Measurements from ENCODE around the gene PRR5L. TPM values are rescaled to one million over a fixed set of nuclear protein-coding genes. Genes with fewer than 3 reads are reported as not detected.

Gene PRR5L
- total RNA-seq, 1 donor = 0.54 TPM

DNA sequence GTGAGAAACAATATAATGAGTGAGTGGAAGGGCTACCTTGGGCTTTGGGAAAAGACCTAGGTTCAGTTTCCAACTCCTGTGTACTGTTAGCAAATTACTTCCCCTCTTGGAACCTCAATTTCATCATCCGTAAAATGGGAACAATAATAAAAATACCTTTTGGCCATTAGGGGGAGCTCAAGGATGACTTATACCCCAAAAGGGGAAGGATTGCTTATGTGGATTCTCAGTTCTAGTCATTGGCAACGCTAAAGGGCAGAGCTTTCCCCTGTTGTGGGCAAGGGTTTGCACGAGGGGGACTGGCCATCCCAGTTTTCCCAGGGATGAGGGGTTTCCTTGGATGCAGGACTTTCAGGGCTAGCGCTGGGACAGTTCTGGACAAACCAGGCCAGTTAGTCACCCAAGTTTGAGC lies 3.8 kb upstream of the PRR5L start:
- TF ChIP-seq, protein P1, sequence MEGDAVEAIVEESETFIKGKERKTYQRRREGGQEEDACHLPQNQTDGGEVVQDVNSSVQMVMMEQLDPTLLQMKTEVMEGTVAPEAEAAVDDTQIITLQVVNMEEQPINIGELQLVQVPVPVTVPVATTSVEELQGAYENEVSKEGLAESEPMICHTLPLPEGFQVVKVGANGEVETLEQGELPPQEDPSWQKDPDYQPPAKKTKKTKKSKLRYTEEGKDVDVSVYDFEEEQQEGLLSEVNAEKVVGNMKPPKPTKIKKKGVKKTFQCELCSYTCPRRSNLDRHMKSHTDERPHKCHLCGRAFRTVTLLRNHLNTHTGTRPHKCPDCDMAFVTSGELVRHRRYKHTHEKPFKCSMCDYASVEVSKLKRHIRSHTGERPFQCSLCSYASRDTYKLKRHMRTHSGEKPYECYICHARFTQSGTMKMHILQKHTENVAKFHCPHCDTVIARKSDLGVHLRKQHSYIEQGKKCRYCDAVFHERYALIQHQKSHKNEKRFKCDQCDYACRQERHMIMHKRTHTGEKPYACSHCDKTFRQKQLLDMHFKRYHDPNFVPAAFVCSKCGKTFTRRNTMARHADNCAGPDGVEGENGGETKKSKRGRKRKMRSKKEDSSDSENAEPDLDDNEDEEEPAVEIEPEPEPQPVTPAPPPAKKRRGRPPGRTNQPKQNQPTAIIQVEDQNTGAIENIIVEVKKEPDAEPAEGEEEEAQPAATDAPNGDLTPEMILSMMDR (IDR thresholded peaks at IDR 0.05; ENCODE audit: insufficient read depth, low read length) = peak; percentile 23
- no peak overlapping the region for H3K4me3 ChIP-seq (ENCODE audit: low read depth, low read length)
- peak; percentile 48 for DNase-seq (ENCODE audit: low read depth)

DNA sequence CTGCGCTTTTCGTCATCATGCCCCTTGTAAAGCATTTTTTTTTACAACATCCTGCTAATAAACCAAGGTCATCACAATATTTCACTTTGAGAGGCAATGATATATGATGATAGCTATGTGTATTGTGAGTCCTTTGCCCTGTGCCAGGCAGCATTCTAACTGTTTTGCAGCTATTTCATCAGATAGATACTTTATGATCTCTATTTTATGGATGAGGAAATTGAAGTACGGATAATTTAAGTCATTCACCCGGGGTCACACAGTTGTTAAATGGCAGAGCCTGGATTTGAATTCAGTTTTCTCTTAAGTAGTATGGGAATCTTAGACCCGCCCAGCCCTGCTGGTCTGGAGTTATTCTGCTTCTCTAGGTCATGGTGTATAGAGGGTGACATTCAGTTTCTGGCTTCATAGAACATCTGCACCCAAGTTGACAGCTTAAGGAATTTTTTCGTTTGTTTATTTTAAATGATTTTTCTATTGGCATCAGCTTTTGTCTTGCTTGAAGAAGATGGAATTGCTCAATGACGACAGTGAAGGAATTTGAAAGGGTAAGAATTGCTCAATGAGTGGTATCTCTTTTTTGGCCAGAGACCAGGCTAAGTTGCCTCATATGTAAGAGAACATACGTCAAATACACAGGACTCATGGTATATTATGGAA lies 926 bp downstream of the PRR5L start:
- peak; percentile 65 for DNase-seq (ENCODE audit: low read depth)
- no peak overlapping the region for H3K4me3 ChIP-seq (ENCODE audit: low read depth, low read length)

DNA sequence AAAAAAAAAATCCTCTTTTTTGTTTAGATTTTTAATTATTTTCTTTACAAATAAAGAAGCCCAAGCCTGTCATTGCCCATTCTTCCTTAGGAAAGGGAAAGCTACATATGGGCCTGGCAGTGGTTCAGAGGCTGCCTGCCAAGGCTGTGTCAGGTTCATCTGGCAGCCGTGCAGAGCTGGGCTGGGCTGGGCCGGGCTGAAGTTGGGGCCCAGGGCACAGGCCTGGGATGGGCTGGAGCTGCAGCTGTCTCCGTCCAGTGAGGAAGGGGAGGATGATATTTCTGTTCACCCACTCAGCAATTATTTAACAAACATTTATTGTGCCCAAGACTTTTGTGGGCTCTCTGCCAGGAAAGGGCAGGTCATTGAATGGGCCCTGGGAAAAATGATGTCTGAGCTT lies 4.6 kb downstream of the PRR5L start:
- TF ChIP-seq, protein P1 (IDR thresholded peaks at IDR 0.05; ENCODE audit: insufficient read depth, low read length) = no peak
- peak; percentile 74 for DNase-seq (ENCODE audit: low read depth)
- H3K4me3 ChIP-seq (ENCODE audit: low read depth, low read length) = no peak overlapping the region

More for the DNA sequence above, 926 bp downstream of the PRR5L start:
- TF ChIP-seq, protein P1 (IDR thresholded peaks at IDR 0.05; ENCODE audit: insufficient read depth, low read length) = no peak

DNA sequence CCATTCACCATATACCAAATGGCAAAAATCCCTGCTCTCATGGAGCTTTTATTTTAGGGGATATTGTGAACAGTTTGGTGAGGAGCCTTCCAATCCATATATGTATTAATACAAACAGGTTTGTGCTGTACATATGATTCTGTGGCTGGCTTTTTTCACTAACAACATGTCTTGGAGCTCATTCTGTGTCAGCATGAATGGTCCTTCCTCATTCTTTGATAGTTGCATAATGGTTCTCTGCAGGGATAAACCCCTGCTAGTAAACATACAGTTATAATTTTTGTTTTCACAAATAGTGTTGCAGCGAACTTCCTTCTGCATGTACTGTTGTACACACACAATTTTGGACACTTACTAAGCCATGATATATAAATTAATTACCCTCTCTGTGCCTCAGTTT lies 8.3 kb downstream of the PRR5L start:
- TF ChIP-seq, protein P1 (IDR thresholded peaks at IDR 0.05; ENCODE audit: insufficient read depth, low read length) = no peak
- DNase-seq (ENCODE audit: low read depth) = no peak
- no peak overlapping the region for H3K4me3 ChIP-seq (ENCODE audit: low read depth, low read length)

DNA sequence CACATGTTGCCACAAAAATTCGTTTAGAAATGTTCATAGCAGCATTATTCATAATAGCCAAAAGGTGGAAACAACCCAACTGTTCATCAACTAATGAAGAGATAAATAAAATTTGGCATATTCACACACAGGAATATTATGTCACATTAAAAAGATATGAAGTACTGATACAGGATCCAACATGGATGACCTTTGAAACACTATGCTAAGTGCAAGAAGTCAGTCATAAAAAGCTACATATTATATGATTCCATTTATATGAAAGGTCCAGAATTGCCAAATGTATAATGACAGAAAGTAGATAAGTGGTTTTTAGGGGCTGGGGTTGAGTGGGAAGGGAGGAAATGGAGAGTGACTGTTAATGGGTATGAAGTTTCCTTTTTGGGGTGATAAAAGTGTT lies 9.0 kb downstream of the PRR5L start:
- TF ChIP-seq, protein P1 (IDR thresholded peaks at IDR 0.05; ENCODE audit: insufficient read depth, low read length) = no peak
- no peak for DNase-seq (ENCODE audit: low read depth)
- H3K4me3 ChIP-seq (ENCODE audit: low read depth, low read length) = no peak overlapping the region

DNA sequence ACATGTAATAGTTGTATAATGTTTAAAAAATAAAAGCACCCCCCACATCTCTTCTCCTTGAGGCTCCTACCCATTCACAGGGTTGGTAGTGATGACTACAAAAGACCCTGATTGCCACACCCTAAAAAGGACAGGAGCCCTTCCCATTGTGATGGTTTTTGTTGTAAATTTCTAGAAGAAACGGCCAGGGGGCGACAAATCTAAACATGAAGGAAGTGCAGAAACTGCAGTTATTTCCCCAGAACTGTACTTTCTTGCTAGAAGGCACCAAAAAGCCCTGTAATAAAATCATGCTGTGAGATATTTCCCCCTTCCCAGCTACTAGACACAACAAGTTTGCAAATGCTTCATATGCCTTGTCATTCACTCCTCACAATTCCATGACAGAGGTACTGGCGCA lies 10.8 kb downstream of the PRR5L start:
- no peak overlapping the region for H3K4me3 ChIP-seq (ENCODE audit: low read depth, low read length)
- TF ChIP-seq, protein P1 (IDR thresholded peaks at IDR 0.05; ENCODE audit: insufficient read depth, low read length) = peak; percentile 61
- peak; percentile 69 for DNase-seq (ENCODE audit: low read depth)

DNA sequence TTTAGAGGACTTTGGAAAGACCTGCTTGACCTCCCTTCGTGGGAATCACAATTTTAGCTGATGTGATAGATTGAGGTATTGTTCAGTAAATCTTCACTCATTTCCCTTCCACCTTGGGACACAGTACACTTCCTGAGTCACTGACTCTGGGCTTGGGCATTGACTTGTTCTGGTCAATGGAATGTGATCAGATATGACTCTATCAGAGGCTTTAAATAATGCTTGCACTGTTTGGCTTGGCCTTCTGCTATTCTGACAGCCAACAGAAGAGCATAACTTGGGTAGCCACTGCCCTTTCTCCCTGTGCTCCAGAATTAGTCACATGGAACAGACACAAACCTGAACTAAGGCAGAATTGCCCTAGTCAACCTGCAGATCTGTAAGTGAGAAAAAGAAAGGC lies 12.5 kb downstream of the PRR5L start:
- no peak overlapping the region for H3K4me3 ChIP-seq (ENCODE audit: low read depth, low read length)
- TF ChIP-seq, protein P1 (IDR thresholded peaks at IDR 0.05; ENCODE audit: insufficient read depth, low read length) = no peak
- DNase-seq (ENCODE audit: low read depth) = no peak

Data from fibroblast of the aortic adventitia (primary cell).